ENCODE results near the gene PLA2G2F.

- TF ChIP-seq EZH2 (IDR thresholded peaks at IDR 0.05; ENCODE audit: low read depth, unreplicated experiment) (no peak), CTCF (conservative IDR thresholded peaks at IDR 0.05; ENCODE audit: low read depth in 2 of 2) (peak in 1 of 2 experiments; percentile 20; a peak in 2 of 4 replicates), POLR2AphosphoS5 (IDR thresholded peaks at IDR 0.05; ENCODE audit: low read depth) (no peak), REST (IDR thresholded peaks at IDR 0.05; ENCODE audit: unreplicated experiment) (no peak), ZNF114 (CRISPR knock-in tag; IDR thresholded peaks at IDR 0.05) (no peak), CREB1 (CRISPR knock-in tag; IDR thresholded peaks at IDR 0.05; ENCODE audit: low read depth) (no peak), EZH2phosphoT487 (IDR thresholded peaks at IDR 0.05; ENCODE audit: unreplicated experiment) (no peak)
These were observed 49.6 kb upstream of the PLA2G2F start for GRCh38 chr1:20089328-20090077.
